GM19023 (cell line): Measurements from ENCODE around the gene UCHL3.

Source experiments
- ATAC-seq: cut with Tn5 transposase; IDR thresholded peaks from one replicate; pipeline ENCODE4 v1.9.1; 2021; ENCODE audit warnings: mild to moderate bottlenecking, moderate library complexity; ENCODE audit not compliant: unreplicated experiment

UCHL3 gene

GRCh38 chr13:75620020-75620419 is 70.4 kb downstream of the UCHL3 start:
- no peak for ATAC-seq

DNA sequence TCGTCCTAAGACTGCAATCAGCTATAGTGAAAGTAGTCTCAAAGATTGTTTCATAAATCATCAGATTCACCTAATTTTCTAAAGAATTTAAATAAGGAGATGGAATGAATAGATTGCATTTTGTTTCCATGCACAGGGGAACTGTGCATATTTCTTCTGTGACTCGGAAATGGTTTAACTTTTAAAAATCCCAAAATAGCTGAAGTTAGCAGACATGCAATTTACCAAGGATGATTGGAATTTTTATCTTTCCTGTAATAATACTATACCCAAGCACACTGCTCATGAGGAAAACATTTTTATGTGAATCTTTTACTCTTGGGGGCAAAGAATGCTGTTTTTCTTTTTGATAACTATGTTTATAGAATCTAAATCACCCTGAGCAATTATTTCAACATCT is 71.6 kb downstream of the UCHL3 start:
- ATAC-seq: no peak

DNA sequence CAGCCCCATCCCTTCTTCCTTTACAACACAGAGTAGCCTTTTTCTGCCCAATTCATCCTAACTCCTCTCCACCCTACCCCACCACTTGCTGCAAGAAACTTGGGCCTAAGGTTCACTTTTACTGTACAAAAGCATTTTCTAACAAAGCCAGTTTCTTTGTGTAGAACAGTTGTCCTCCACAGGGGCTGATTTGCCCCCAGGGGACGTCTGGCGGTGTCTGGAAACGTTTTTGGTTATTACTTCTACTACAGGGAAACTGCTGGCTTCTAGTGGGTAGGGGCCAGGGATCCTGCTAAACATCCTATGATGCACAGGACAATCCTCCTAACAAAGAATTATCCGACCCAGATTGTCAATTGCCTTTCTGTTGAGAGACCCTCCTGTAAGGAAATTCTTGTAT is 79.2 kb downstream of the UCHL3 start:
- ATAC-seq: no peak

GRCh38 chr13:75633285-75633684 is 83.7 kb downstream of the UCHL3 start:
- ATAC-seq: no peak

DNA sequence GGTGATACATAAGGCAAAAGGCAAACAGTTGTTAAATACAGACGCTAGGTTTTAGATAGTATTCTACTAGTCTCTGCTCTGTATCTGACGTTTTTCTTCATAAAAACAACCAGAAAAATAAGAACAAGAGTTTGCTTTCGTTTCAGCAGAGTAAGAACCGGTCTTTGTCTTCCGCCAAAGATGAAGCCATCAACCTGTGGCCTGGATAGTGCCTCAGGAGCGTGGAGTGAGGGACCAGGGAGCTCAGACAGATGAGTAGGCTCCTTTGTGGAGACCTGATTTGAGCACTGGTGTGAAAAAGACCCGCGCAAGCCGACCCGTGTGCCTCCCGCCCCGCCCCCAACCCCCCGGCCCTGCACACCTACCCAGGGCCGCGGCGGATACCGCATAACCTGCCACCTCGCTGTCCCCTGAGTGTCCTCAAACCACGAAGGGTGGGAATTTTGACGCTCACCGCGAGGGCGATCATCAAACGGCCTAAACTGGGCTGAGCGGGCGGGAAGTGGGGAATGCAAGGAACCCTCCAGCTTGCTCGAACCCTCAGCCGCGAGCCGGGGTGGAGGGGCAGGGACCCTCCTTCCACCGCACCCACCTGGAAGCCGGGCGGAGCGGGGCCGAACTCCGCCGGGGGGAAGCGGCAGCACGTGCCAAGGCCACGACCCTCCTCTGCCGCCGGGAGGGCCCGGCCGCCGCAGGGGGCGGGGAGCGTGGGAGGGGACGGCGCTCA is 85.7 kb downstream of the UCHL3 start:
- no peak for ATAC-seq

GRCh38 chr13:75635828-75636435 is 86.3 kb downstream of the UCHL3 start, which contains the start of gene LMO7:
Gene LMO7 (plus strand): TSS chr13:75636330. CDS start chr13:75636658, 328 bp downstream.
- ATAC-seq: peak; percentile 64

- ATAC-seq: peak; percentile 53
Measured at GRCh38 chr13:75636436-75637180, 87.0 kb downstream of the UCHL3 start.

- no peak for ATAC-seq
Measured at GRCh38 chr13:75637181-75637750, 87.7 kb downstream of the UCHL3 start.

DNA sequence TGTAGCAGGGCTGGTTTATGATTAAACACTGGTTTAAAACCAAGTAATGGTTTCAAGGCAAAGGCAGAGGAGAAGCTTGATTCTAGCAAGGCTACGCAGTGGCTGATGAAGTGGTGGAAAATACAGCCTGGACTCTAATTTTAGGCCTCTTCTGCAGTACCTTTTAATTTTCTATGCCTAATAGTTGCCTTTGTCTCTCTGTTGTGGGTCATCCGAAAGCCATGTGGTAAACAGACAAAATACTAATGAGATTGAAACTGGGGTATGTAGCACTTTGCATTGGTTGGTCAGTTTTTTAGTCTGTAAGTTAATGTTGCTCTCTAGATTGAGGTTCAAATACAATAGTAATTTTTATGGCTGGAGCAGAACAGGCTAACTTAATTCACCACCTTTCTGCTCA is 89.9 kb downstream of the UCHL3 start:
- ATAC-seq: no peak

DNA sequence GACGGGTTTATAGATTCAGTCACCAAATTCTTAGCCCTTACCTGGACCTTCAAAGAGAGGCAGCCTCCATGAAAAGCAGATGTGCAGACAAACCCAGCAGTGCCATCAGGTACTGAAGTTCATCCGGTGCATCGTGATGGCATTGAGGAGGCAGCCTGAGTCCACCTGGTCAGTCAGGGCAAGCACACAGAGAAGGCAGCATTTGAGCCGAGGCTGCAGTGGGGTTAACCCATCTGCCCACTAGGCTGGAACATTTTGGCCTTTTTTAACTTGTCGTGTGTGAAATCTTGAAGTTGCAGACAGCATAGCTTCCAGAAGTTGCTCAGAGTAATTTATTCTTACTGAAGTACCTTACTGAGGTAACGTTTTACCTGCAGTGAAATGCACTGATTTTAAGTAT is 91.4 kb downstream of the UCHL3 start:
- no peak for ATAC-seq

- no peak for ATAC-seq
Measured at GRCh38 chr13:75643182-75643581, 93.6 kb downstream of the UCHL3 start.

GRCh38 chr13:75643693-75644092 is 94.1 kb downstream of the UCHL3 start:
- no peak for ATAC-seq

- no peak for ATAC-seq
Measured at GRCh38 chr13:75645141-75645540, 95.5 kb downstream of the UCHL3 start.

- peak; percentile 88 for ATAC-seq
Measured at GRCh38 chr13:75647126-75647784, 97.7 kb downstream of the UCHL3 start.

GRCh38 chr13:75648446-75648845 is 98.9 kb downstream of the UCHL3 start:
- ATAC-seq: no peak

- no peak for ATAC-seq
Measured at GRCh38 chr13:75651013-75651412, 101.4 kb downstream of the UCHL3 start.

GRCh38 chr13:75652726-75653125 is 103.1 kb downstream of the UCHL3 start:
- no peak for ATAC-seq
